ENCODE results near the gene IMPDH1. TPM values are rescaled to one million over a fixed set of nuclear protein-coding genes. Genes with fewer than 3 reads are reported as not detected.

Gene IMPDH1
- total RNA-seq, 1 experiment from 2014 or later, result 74.0 TPM

DNA sequence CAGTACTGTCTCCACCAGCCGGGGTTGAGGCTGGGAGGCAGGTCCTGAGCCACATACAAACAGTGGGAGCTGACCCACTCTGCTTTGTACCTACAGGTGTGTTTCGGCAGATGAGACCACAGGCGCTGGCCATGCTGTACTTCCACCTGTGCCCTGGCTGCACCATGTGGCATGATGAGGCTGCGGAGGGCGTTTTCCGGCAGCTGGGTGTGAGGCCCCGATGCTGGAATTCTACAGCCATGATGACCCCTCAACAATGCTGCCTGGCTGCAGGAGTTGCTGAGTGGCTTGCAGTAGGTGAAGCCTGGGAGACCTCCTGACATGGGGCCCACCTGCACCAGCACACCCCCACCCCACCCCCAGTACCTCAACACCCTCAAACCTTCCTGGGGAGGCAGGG lies 18.0 kb downstream of the IMPDH1 start:
- intact Hi-C loops (cut with micrococcal nuclease), result no loop called here
- Mint-ChIP-seq H3K27me3 (ENCODE audit: insufficient read depth, unreplicated experiment) (no peaks in the 10 kb centered on the region), H3K36me3 (ENCODE audit: insufficient read depth, unreplicated experiment) (peaks cover 23% of the 10 kb centered on the region), H3K9me3 (ENCODE audit: unreplicated experiment) (no peaks in the 10 kb centered on the region), H3K27ac (ENCODE audit: low read depth, unreplicated experiment) (no peak overlapping the region), H3K4me3 (ENCODE audit: unreplicated experiment) (no peak overlapping the region), H3K4me1 (ENCODE audit: insufficient read depth, unreplicated experiment) (peaks cover 6% of the 10 kb centered on the region)
- ChIA-PET CTCF (interaction anchor here (0.6 to 14.9 kb wide), 9 partner anchors 7 to 957 kb away, joined by 3 to 372 read pairs (median 3); partner anchors contain the start of gene RBM28), POLR2A (no interaction called here)
- BruUV-seq (replicated peaks), result no TSS peak
- TF ChIP-seq, protein P1, sequence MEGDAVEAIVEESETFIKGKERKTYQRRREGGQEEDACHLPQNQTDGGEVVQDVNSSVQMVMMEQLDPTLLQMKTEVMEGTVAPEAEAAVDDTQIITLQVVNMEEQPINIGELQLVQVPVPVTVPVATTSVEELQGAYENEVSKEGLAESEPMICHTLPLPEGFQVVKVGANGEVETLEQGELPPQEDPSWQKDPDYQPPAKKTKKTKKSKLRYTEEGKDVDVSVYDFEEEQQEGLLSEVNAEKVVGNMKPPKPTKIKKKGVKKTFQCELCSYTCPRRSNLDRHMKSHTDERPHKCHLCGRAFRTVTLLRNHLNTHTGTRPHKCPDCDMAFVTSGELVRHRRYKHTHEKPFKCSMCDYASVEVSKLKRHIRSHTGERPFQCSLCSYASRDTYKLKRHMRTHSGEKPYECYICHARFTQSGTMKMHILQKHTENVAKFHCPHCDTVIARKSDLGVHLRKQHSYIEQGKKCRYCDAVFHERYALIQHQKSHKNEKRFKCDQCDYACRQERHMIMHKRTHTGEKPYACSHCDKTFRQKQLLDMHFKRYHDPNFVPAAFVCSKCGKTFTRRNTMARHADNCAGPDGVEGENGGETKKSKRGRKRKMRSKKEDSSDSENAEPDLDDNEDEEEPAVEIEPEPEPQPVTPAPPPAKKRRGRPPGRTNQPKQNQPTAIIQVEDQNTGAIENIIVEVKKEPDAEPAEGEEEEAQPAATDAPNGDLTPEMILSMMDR (IDR thresholded peaks at IDR 0.05; ENCODE audit: unreplicated experiment), result no peak
- no peak for DNase-seq (ENCODE audit: unreplicated experiment)

DNA sequence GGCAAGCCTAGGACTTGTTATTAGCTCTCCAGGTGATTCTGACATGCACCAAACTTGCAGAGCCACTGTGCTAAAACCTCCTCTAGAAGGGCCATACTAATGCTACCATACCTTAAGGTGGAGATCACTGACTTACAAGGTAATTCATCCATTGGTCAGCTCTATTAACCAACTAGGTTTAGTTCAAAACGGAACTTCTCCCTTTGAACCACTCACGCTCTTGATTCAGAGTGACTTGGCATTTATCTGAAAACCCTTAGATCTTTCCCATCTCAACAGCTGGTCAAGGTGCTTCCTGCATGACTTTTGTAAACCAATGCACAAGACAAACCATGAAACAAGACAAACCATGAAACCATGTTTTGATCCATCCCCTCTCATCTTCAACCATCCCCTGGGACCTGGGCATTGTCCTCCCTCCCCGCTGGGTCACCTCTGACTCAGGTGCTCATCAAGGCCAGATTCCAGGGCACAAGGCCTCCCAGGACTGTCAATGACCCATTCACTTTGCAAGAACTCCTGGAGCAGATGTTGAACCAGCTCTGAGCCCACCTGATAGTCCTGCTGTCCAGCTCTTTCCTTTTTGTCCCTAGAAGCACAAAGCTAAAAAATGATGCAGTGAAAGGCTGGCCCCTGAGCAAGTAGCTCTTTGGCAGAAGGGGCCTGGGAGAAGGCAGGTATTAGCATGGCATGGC lies 18.8 kb downstream of the IMPDH1 start:
- H3K27ac Mint-ChIP-seq (ENCODE audit: low read depth, unreplicated experiment), result no peak overlapping the region
- no TSS peak for BruUV-seq (replicated peaks)
- no peaks in the 10 kb centered on the region for H3K27me3 Mint-ChIP-seq (ENCODE audit: insufficient read depth, unreplicated experiment)
- no peak for DNase-seq (ENCODE audit: unreplicated experiment)
- intact Hi-C loops (cut with micrococcal nuclease), result no loop called here
- H3K36me3 Mint-ChIP-seq (ENCODE audit: insufficient read depth, unreplicated experiment), result peaks cover 15% of the 10 kb centered on the region
- H3K4me1 Mint-ChIP-seq (ENCODE audit: insufficient read depth, unreplicated experiment), result peaks cover 6% of the 10 kb centered on the region
- TF ChIP-seq, protein P1 (IDR thresholded peaks at IDR 0.05; ENCODE audit: unreplicated experiment), result no peak
- no peak overlapping the region for H3K4me3 Mint-ChIP-seq (ENCODE audit: unreplicated experiment)
- H3K9me3 Mint-ChIP-seq (ENCODE audit: unreplicated experiment), result no peaks in the 10 kb centered on the region
- ChIA-PET CTCF (interaction anchor here (0.6 to 14.9 kb wide), 10 partner anchors 8 to 68 kb away, joined by 3 to 372 read pairs (median 3); partner anchors contain the start of gene RBM28), POLR2A (interaction anchor here (0.7 kb wide), 1 partner anchor 44 kb away, joined by 4 read pairs; no protein-coding TSS in a partner anchor)

DNA sequence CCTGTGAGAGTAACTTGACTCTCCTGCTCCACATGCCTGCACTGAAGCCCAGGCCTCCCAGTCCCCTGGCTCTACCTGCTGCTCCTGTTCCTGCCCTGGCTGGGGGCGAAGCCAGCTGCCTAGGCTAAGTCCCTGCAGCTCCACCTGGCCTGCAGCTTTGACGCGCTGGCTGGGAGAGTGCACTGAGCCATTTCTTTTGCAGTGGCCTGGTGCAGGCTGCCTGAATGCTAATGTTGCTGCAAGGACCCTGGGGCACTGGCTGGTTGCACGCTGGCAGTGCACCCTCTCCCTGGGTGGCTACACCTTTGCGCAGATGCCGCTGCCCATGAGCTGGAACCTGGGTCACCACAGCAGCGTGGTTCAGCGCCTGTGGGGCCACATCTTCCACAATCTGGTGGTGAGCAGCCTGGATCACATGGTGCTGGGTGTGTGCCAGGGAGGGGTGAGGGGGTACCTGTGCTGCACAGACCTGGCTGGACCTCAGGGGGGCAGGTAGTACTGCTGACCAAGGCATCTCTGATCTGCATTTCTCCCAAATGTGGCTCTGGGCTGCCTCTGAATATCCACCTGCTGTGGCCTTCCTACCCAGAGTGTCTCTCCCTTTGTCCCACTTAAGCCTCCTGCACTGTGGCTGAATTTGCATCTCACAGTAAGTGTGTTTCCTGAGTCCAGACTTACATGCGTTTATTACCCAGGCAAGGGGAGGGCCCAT lies 20.0 kb downstream of the IMPDH1 start:
- no peak overlapping the region for H3K4me3 Mint-ChIP-seq (ENCODE audit: unreplicated experiment)
- no peaks in the 10 kb centered on the region for H3K9me3 Mint-ChIP-seq (ENCODE audit: unreplicated experiment)
- intact Hi-C loops (cut with micrococcal nuclease), result loop anchor here (10.0 kb wide), 1 partner anchor 835 kb away; no protein-coding TSS in a partner anchor
- DNase-seq (ENCODE audit: unreplicated experiment), result no peak
- no peak overlapping the region for H3K27ac Mint-ChIP-seq (ENCODE audit: low read depth, unreplicated experiment)
- POLR2A ChIA-PET, result no interaction called here
- H3K27me3 Mint-ChIP-seq (ENCODE audit: insufficient read depth, unreplicated experiment), result no peaks in the 10 kb centered on the region
- BruUV-seq (replicated peaks), result no TSS peak
- peaks cover 9% of the 10 kb centered on the region for H3K36me3 Mint-ChIP-seq (ENCODE audit: insufficient read depth, unreplicated experiment)
- peaks cover 6% of the 10 kb centered on the region for H3K4me1 Mint-ChIP-seq (ENCODE audit: insufficient read depth, unreplicated experiment)
- TF ChIP-seq, protein P1 (IDR thresholded peaks at IDR 0.05; ENCODE audit: unreplicated experiment), result no peak
- CTCF ChIA-PET, result interaction anchor here (0.7 to 14.9 kb wide), 8 partner anchors 9 to 42 kb away, joined by 3 to 372 read pairs (median 21); partner anchors contain the start of gene RBM28

DNA sequence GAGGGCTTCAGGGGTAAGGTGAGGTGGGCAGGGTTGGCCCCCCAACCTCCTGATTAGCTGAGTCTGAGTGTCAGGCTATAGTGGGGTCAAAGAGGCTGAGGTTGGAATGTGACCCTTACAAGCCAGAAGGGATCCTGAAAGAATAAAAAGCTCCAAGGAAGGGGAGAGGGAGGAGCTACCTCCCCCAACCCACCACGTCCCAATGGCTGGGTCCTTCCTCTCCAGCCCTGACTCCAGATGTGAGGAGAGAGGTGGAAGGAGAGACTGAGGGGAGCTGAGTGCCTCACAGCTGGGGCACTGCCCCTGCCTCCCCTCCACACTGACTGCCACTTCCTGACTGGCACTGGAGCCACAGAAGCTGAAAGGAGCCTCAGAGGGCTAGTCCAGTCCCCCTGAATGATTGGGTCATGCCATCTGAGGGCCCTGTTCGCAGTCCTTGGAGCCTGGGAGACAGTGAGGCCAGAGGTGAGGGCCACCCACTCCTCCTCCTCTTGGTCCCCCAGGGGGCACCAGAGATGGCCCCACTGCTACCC lies 20.6 kb downstream of the IMPDH1 start:
- no peaks in the 10 kb centered on the region for H3K27me3 Mint-ChIP-seq (ENCODE audit: insufficient read depth, unreplicated experiment)
- H3K4me3 Mint-ChIP-seq (ENCODE audit: unreplicated experiment), result no peak overlapping the region
- H3K36me3 Mint-ChIP-seq (ENCODE audit: insufficient read depth, unreplicated experiment), result peaks cover 3% of the 10 kb centered on the region
- no peaks in the 10 kb centered on the region for H3K9me3 Mint-ChIP-seq (ENCODE audit: unreplicated experiment)
- TF ChIP-seq, protein P1 (IDR thresholded peaks at IDR 0.05; ENCODE audit: unreplicated experiment), result no peak
- intact Hi-C loops (cut with micrococcal nuclease), result loop anchor here (10.0 kb wide), 1 partner anchor 834 kb away; no protein-coding TSS in a partner anchor
- POLR2A ChIA-PET, result no interaction called here
- DNase-seq (ENCODE audit: unreplicated experiment), result no peak
- no peak overlapping the region for H3K27ac Mint-ChIP-seq (ENCODE audit: low read depth, unreplicated experiment)
- peaks cover 6% of the 10 kb centered on the region for H3K4me1 Mint-ChIP-seq (ENCODE audit: insufficient read depth, unreplicated experiment)
- CTCF ChIA-PET, result interaction anchor here (0.6 to 14.9 kb wide), 9 partner anchors 10 to 1585 kb away, joined by 3 to 372 read pairs (median 8); partner anchors contain the start of gene RBM28
- BruUV-seq (replicated peaks), result no TSS peak
